ENCODE measurements around the gene TXK. TPM values are rescaled to one million over a fixed set of nuclear protein-coding genes. Genes with fewer than 3 reads are reported as not detected.
"Not testable (repeated sequence)": the region's sequence is repeated elsewhere in the genome, so short reads cannot be mapped to it uniquely, and the experiment has no call there.

The TXK gene
- total and polyA plus RNA-seq, 2 experiments from 2014 or later: 0.14 to 0.40 TPM

DNA sequence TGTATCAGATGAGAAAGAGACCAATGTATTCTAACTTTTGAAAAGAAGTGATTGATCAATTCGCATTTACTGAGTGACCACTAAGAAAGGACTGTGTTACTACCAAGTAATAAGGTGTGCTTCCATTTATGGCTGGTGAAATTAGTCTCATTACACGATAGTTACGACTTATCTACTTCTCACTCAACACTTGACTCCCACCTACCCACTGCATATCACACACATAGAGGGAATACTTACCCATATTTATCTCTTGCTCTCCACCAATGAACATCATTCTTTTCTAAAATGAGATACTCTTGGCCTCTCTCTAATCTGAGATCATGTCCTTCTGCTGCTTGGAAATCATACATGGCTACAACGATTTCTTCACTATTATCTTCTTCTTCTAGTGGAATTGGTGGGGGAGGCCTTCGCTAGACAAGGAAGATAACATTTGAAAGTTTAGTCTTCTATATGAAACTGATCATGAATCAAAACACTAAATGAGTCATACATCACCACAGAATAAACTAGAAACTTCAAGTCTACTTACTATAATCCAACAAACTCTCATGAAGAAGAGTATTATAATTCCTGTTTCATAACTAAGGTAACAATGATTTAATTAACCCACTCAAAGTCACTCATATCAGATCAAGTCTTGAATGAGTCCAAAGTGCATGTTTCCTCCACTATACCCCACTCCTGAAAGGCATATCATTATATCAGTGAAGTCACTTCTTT lies 33.7 kb upstream of the TXK start:
- no peaks in the 10 kb centered on the region for H3K9me3 Mint-ChIP-seq
- no peaks in the 10 kb centered on the region for H3K79me2 ChIP-seq (replicated peaks; ENCODE audit: insufficient read depth)
- DNase-seq (ENCODE audit: low spot score) (no peak), ATAC-seq (no peak)
- no peak overlapping the region for H3K27ac Mint-ChIP-seq
- no peaks in the 10 kb centered on the region for H3K27me3 Mint-ChIP-seq (ENCODE audit: insufficient read depth, low read depth, poor library complexity)
- H3K27me3 ChIP-seq (ENCODE audit: insufficient read depth): no peaks in the 10 kb centered on the region
- no peaks in the 10 kb centered on the region for H3K4me1 Mint-ChIP-seq
- H3K4me2 ChIP-seq: no peak overlapping the region
- no peaks in the 10 kb centered on the region for H4K20me1 ChIP-seq (replicated peaks; ENCODE audit: insufficient read depth)
- no peak overlapping the region for H2AFZ ChIP-seq
- no peaks in the 10 kb centered on the region for H3F3A ChIP-seq (replicated peaks; ENCODE audit: low read depth)
- H3K9me2 ChIP-seq (ENCODE audit: insufficient read depth): no peaks in the 10 kb centered on the region
- H3K36me3 ChIP-seq (ENCODE audit: insufficient read depth): no peaks in the 10 kb centered on the region
- no peaks in the 10 kb centered on the region for H3K36me3 Mint-ChIP-seq (ENCODE audit: low read depth)
- TF ChIP-seq NANOG (IDR thresholded peaks at IDR 0.05; ENCODE audit: borderline replicate concordance) (no peak), POLR2AphosphoS5 (IDR thresholded peaks at IDR 0.05; ENCODE audit: low read depth) (no peak), CREB1 (CRISPR knock-in tag; IDR thresholded peaks at IDR 0.05; ENCODE audit: low read depth) (no peak), ZNF114 (CRISPR knock-in tag; IDR thresholded peaks at IDR 0.05) (no peak), CTCF (conservative IDR thresholded peaks at IDR 0.05; ENCODE audit: low read depth in 2 of 2) (no peak), EZH2 (IDR thresholded peaks at IDR 0.05; ENCODE audit: low read depth, unreplicated experiment) (no peak)
- no peak overlapping the region for H3K27ac ChIP-seq (ENCODE audit: low read depth)
- H3K4me3 ChIP-seq: no peak overlapping the region
- no peaks in the 10 kb centered on the region for H3K4me1 ChIP-seq (ENCODE audit: insufficient read depth)
- H3K4me3 Mint-ChIP-seq: no peak overlapping the region

GRCh38 chr4:48164561-48164960 lies 30.5 kb upstream of the TXK start:
- not testable (repeated sequence) for H3K4me3 ChIP-seq; H3K4me1 ChIP-seq (ENCODE audit: insufficient read depth); H3K27ac Mint-ChIP-seq; DNase-seq (ENCODE audit: low spot score); H3K4me1 Mint-ChIP-seq; H3K4me3 Mint-ChIP-seq; H3K36me3 Mint-ChIP-seq (ENCODE audit: low read depth); H3K9me2 ChIP-seq (ENCODE audit: insufficient read depth); H3K79me2 ChIP-seq (replicated peaks; ENCODE audit: insufficient read depth); ATAC-seq; H3K36me3 ChIP-seq (ENCODE audit: insufficient read depth); H2AFZ ChIP-seq; H3K4me2 ChIP-seq; H4K20me1 ChIP-seq (replicated peaks; ENCODE audit: insufficient read depth); H3K27me3 ChIP-seq (ENCODE audit: insufficient read depth); H3F3A ChIP-seq (replicated peaks; ENCODE audit: low read depth); H3K9me3 Mint-ChIP-seq; H3K27ac ChIP-seq (ENCODE audit: low read depth); H3K27me3 Mint-ChIP-seq (ENCODE audit: insufficient read depth, low read depth, poor library complexity)

- Histone ChIP-seq H3F3A (replicated peaks; ENCODE audit: low read depth) (no peaks in the 10 kb centered on the region), H4K20me1 (replicated peaks; ENCODE audit: insufficient read depth) (no peaks in the 10 kb centered on the region), H3K4me1 (ENCODE audit: insufficient read depth) (no peaks in the 10 kb centered on the region), H3K36me3 (ENCODE audit: insufficient read depth) (no peaks in the 10 kb centered on the region), H3K4me2 (no peak overlapping the region), H3K9me2 (ENCODE audit: insufficient read depth) (no peaks in the 10 kb centered on the region; the same call in 1 of the 2 replicates), H3K4me3 (no peak overlapping the region), H3K79me2 (replicated peaks; ENCODE audit: insufficient read depth) (no peaks in the 10 kb centered on the region), H3K27me3 (ENCODE audit: insufficient read depth) (no peaks in the 10 kb centered on the region), H2AFZ (no peak overlapping the region), H3K27ac (ENCODE audit: low read depth) (no peak overlapping the region)
- Mint-ChIP-seq H3K36me3 (ENCODE audit: low read depth) (peaks cover 5% of the 10 kb centered on the region), H3K9me3 (no peaks in the 10 kb centered on the region; the same call in 2 of the 3 replicates), H3K4me3 (no peak overlapping the region), H3K4me1 (peaks cover 5% of the 10 kb centered on the region), H3K27me3 (ENCODE audit: insufficient read depth, low read depth, poor library complexity) (peaks cover 2% of the 10 kb centered on the region), H3K27ac (no peak overlapping the region)
- no peak for TF ChIP-seq REST (IDR thresholded peaks at IDR 0.05; ENCODE audit: unreplicated experiment)
- TF ChIP-seq STAT1 (IDR thresholded peaks at IDR 0.05; ENCODE audit: unreplicated experiment): no peak
- no peak for TF ChIP-seq ZNF331 (CRISPR knock-in tag; IDR thresholded peaks at IDR 0.05; ENCODE audit: low read depth)
- TF ChIP-seq EZH2phosphoT487 (IDR thresholded peaks at IDR 0.05; ENCODE audit: unreplicated experiment): no peak
- TF ChIP-seq EZH2 (IDR thresholded peaks at IDR 0.05; ENCODE audit: low read depth, unreplicated experiment): no peak
- TF ChIP-seq CREB1 (CRISPR knock-in tag; IDR thresholded peaks at IDR 0.05; ENCODE audit: low read depth): no peak
- TF ChIP-seq NANOG (IDR thresholded peaks at IDR 0.05; ENCODE audit: borderline replicate concordance): no peak
- no peak for TF ChIP-seq ZNF114 (CRISPR knock-in tag; IDR thresholded peaks at IDR 0.05)
- no peak for TF ChIP-seq ETS1 (IDR thresholded peaks at IDR 0.05)
- DNase-seq (ENCODE audit: low spot score) (no peak), ATAC-seq (no peak)
Observed at GRCh38 chr4:48163746-48164145, 29.7 kb upstream of the TXK start.

Data from GM23338 (cell line).